PFSK-1 (cell line): ENCODE results near the gene UGT1A10.

Experiments
- POLR2AphosphoS5 ChIP-seq: IDR thresholded peaks from 2 replicates; pipeline ENCODE4 v1.6.1; 2012; ENCODE audit warnings: low read depth, mild to moderate bottlenecking, control low read depth, low read length, moderate library complexity
- SIN3A ChIP-seq: IDR thresholded peaks from 2 replicates; pipeline ENCODE4 v1.6.1; 2012; ENCODE audit warnings: mild to moderate bottlenecking, low read length, moderate library complexity, borderline replicate concordance; ENCODE audit not compliant: insufficient read depth
- TAF1 ChIP-seq: IDR thresholded peaks from 2 replicates; pipeline ENCODE4 v1.6.1; 2012; ENCODE audit warnings: low read length, control low read depth, borderline replicate concordance; ENCODE audit not compliant: insufficient read depth

- TF ChIP-seq POLR2AphosphoS5 (no peak), SIN3A (no peak), TAF1 (no peak)
Observed at GRCh38 chr2:233761040-233761769, 125.0 kb downstream of the UGT1A10 start.
